Muscle of leg (tissue), 11 donors: ENCODE data around the gene FOCAD. TPM values are rescaled to one million over a fixed set of nuclear protein-coding genes. Genes with fewer than 3 reads are reported as not detected.

Source experiments
- DNase-seq: peaks from one replicate; pipeline ENCODE4 v3.0.0; 2013
- H3K27ac ChIP-seq: one replicate; pipeline ENCODE4 v1.5.1; 2013; ENCODE audit warnings: mild to moderate bottlenecking, low read length, control low read depth
- H3K27me3 ChIP-seq: one replicate; pipeline ENCODE4 v1.6.1; 2013; ENCODE audit warnings: low read length; ENCODE audit not compliant: control insufficient read depth, insufficient read depth
- H3K36me3 ChIP-seq: one replicate; pipeline ENCODE4 v1.6.1; 2013; ENCODE audit warnings: low read length; ENCODE audit not compliant: control insufficient read depth, insufficient read depth
- H3K4me1 ChIP-seq: one replicate; pipeline ENCODE4 v1.6.1; 2013; ENCODE audit warnings: low read length; ENCODE audit not compliant: control insufficient read depth, insufficient read depth
- H3K4me3 ChIP-seq: one replicate; pipeline ENCODE4 v1.5.1; 2013; ENCODE audit warnings: low read length, control low read depth
- H3K9me3 ChIP-seq: replicated peaks from 2 replicates; pipeline ENCODE4 v1.6.1; 2013; ENCODE audit warnings: low read depth, low read length; ENCODE audit not compliant: control insufficient read depth
- WGBS: methylation state at CpG from one replicate; pipeline ENCODE4 v1.1.5; 2013; ENCODE audit warnings: missing lambda C conversion rate; ENCODE audit not compliant: insufficient coverage; 5-methylcytosine and 5-hydroxymethylcytosine counted together
- polyA plus RNA-seq, 8 donors: library from polyadenylated mRNA; unstranded; fragments of 120-200 nt; gene quantifications; one replicate each; pipeline versions ENCODE4 v1.2.1 to v1.2.3, GENCODE V29; 2013; ENCODE audit warnings: inconsistent platforms in 1 of 8, low replicate concordance in 1 of 8; ENCODE audit not compliant: insufficient read length in 8 of 8, insufficient read depth in 1 of 8
- total RNA-seq: library from RNA; stranded (reverse); fragments of 120-200 nt; gene quantifications from one replicate; pipeline ENCODE4 v1.2.4, GENCODE V29; 2013

Gene FOCAD
- total and polyA plus RNA-seq, 9 donors = 13.3 to 25.6 (median 17.1) TPM

- no CpG with 5 or more reads among the region's 3 CpGs for WGBS
- Histone ChIP-seq H3K4me1 (peaks cover 4% of the 10 kb centered on the region), H3K27ac (no peak overlapping the region)
Measured at GRCh38 chr9:21028466-21028865, 344.4 kb downstream of the FOCAD start.

DNA sequence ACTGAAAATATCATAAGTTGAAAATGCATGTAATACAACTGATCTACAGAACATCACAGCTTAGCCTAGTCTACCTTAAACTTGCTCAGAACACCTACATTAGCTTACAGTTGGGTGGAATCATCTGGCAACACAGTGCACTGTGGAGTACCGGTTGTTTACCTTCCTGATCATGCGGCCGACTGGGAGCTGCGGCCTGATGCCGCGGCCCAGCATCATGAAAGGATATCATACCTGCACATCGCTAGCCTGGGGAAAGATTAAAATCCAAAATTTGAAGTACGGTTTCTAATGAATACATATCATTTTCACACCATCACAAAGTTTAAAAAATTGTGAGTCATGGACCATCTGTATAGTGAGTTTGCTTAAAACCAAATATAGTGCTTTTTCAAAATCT is 345.6 kb downstream of the FOCAD start:
- no peak overlapping the region for H3K27ac ChIP-seq
- DNase-seq = no peak
- H3K4me1 ChIP-seq = peaks cover 4% of the 10 kb centered on the region
- H3K36me3 ChIP-seq = no peaks in the 10 kb centered on the region
- peaks cover 5% of the 10 kb centered on the region for H3K27me3 ChIP-seq
- H3K9me3 ChIP-seq = no peaks in the 10 kb centered on the region
- 63% methylated on average over 6 of the region's 8 CpGs for WGBS
- no peak overlapping the region for H3K4me3 ChIP-seq

More at GRCh38 chr9:21028466-21028865, 344.4 kb downstream of the FOCAD start:
- Histone ChIP-seq H3K4me3 (no peak overlapping the region), H3K27me3 (peaks cover 5% of the 10 kb centered on the region), H3K36me3 (no peaks in the 10 kb centered on the region), H3K9me3 (no peaks in the 10 kb centered on the region)
- peak; percentile 65 for DNase-seq

- Histone ChIP-seq H3K4me1 (peaks cover 4% of the 10 kb centered on the region), H3K27me3 (peaks cover 5% of the 10 kb centered on the region), H3K4me3 (no peak overlapping the region), H3K27ac (peak overlapping the region; percentile 73), H3K9me3 (no peaks in the 10 kb centered on the region), H3K36me3 (no peaks in the 10 kb centered on the region)
- WGBS = 83% methylated on average over 1 of the region's 5 CpGs
- DNase-seq = peak; percentile 57
Measured at GRCh38 chr9:21030389-21031035, 346.5 kb downstream of the FOCAD start.

- H3K4me3 ChIP-seq = peak within 1 kb of the TSS; percentile 40
- WGBS = 3% methylated on average over 38 of the region's 46 CpGs
- peak within 1 kb of the TSS; percentile 73 for H3K27ac ChIP-seq
- peaks cover 4% of the 10 kb centered on the region for H3K4me1 ChIP-seq
- H3K27me3 ChIP-seq = peaks cover 5% of the 10 kb centered on the region
- DNase-seq = peak; percentile 62
- no peaks in the 10 kb centered on the region for H3K9me3 ChIP-seq
- H3K36me3 ChIP-seq = no peaks in the 10 kb centered on the region
Measured at GRCh38 chr9:21031091-21031807, 347.2 kb downstream of the FOCAD start, which contains the start of gene HACD4. Gene HACD4 (minus strand): TSS chr9:21031640. CDS start chr9:21031590, 50 bp downstream.

- H3K4me1 ChIP-seq = peaks cover 4% of the 10 kb centered on the region
- DNase-seq = no peak
- H3K4me3 ChIP-seq = peak overlapping the region; percentile 40
- H3K36me3 ChIP-seq = no peaks in the 10 kb centered on the region
- H3K27me3 ChIP-seq = peaks cover 5% of the 10 kb centered on the region
- no peaks in the 10 kb centered on the region for H3K9me3 ChIP-seq
- H3K27ac ChIP-seq = no peak overlapping the region
- WGBS = 68% methylated on average over 22 of the region's 22 CpGs
Measured at GRCh38 chr9:21031808-21032183, 347.7 kb downstream of the FOCAD start.

DNA sequence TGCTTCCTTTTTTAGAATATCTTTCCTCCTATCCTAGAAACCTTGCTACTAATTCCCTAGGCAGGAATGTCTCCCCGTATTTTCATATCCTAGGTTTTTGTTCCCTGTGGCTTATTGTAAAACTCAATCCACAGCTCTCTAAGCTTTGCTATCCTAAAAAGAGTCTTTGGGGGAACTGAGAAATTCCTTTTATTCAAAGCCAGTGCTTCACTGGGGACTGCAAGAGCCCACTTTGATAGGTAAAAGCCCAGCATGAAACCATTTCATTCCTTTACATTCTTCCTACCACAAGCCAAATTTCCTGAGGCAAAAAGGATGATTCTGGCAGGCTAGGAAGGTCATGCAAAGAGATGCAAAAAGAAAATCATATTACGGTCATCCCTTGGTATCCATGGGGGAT is 353.2 kb downstream of the FOCAD start:
- no peaks in the 10 kb centered on the region for H3K4me1 ChIP-seq
- H3K27me3 ChIP-seq = peaks cover under 1% of the 10 kb centered on the region
- no CpG with 5 or more reads among the region's 2 CpGs for WGBS
- H3K9me3 ChIP-seq = no peaks in the 10 kb centered on the region
- no peak overlapping the region for H3K27ac ChIP-seq
- DNase-seq = no peak
- no peak overlapping the region for H3K4me3 ChIP-seq
- no peaks in the 10 kb centered on the region for H3K36me3 ChIP-seq

DNA sequence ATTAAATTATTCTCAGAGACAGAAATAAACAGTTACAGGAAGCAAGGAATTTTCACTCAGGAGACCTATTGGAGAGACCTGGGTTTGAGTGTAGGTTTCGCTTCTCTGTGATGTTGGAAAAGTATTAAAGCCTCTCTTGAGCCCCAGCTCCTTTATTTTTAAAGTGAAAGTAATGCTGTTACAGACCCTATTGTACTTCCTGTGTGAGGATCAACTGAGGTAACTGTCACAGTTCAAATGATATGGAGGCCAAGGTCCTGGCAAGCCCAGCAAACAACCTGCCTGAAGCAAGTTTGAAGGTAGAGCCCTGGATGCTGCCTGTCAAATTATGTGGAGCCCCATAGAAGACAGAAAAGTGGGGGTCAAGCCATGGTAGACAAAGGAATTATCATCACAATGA is 355.2 kb downstream of the FOCAD start:
- no peaks in the 10 kb centered on the region for H3K9me3 ChIP-seq
- H3K4me3 ChIP-seq = no peak overlapping the region
- no peak overlapping the region for H3K27ac ChIP-seq
- no peak for DNase-seq
- H3K4me1 ChIP-seq = no peaks in the 10 kb centered on the region
- H3K27me3 ChIP-seq = no peaks in the 10 kb centered on the region
- H3K36me3 ChIP-seq = no peaks in the 10 kb centered on the region
- no CpG with 5 or more reads among the region's 1 CpG for WGBS

- no peaks in the 10 kb centered on the region for H3K27me3 ChIP-seq
- WGBS = no CpG with 5 or more reads among the region's 4 CpGs
- no peak for DNase-seq
- no peak overlapping the region for H3K4me3 ChIP-seq
- H3K9me3 ChIP-seq = no peaks in the 10 kb centered on the region
- no peaks in the 10 kb centered on the region for H3K36me3 ChIP-seq
- H3K27ac ChIP-seq = no peak overlapping the region
- H3K4me1 ChIP-seq = no peaks in the 10 kb centered on the region
Measured at GRCh38 chr9:21042466-21042865, 358.4 kb downstream of the FOCAD start.

- H3K36me3 ChIP-seq = no peaks in the 10 kb centered on the region
- no peak overlapping the region for H3K4me3 ChIP-seq
- no peaks in the 10 kb centered on the region for H3K9me3 ChIP-seq
- H3K4me1 ChIP-seq = no peaks in the 10 kb centered on the region
- no peak overlapping the region for H3K27ac ChIP-seq
- no peak for DNase-seq
- no peaks in the 10 kb centered on the region for H3K27me3 ChIP-seq
- whole genome bisulfite sequencing = no CpG with 5 or more reads among the region's 3 CpGs
Measured at GRCh38 chr9:21043841-21044240, 359.8 kb downstream of the FOCAD start.
